Vagina (tissue), 2 donors: ENCODE measurements around the gene PARD3. TPM values are rescaled to one million over a fixed set of nuclear protein-coding genes. Genes with fewer than 3 reads are reported as not detected.
"Not testable (repeated sequence)": the region's sequence is repeated elsewhere in the genome, so short reads cannot be mapped to it uniquely, and the experiment has no call there.

Experiments used
- DNase-seq, 2 donors: peaks; one replicate each; pipeline ENCODE4 v3.0.0-alpha.2; 2017; ENCODE audit errors: extremely low spot score in 2 of 2
- H3K27ac ChIP-seq: fragments of 200-600 bp; sonication (generic); one replicate; pipeline ENCODE4 v1.5.1; 2019
- H3K27me3 ChIP-seq: fragments of 200-600 bp; sonication (generic); one replicate; pipeline ENCODE4 v1.5.1; 2019
- H3K36me3 ChIP-seq, 2 donors: fragments of 200-600 bp; sonication (generic); one replicate each; pipeline ENCODE4 v1.5.1; 2017 to 2019
- H3K4me1 ChIP-seq: fragments of 200-600 bp; sonication (generic); one replicate; pipeline ENCODE4 v1.5.1; 2019
- H3K4me3 ChIP-seq, 2 donors: fragments of 200-600 bp; sonication (generic); 1 replicate in 1 of 2; 2 replicates in 1 of 2; pipeline ENCODE4 v1.5.1; 2016 to 2019
- H3K9me3 ChIP-seq: fragments of 200-600 bp; sonication (generic); one replicate; pipeline ENCODE4 v1.5.1; 2019
- POLR2A ChIP-seq, 2 donors: fragments of 450-650 bp; IDR thresholded peaks; one replicate each; pipeline ENCODE4 v1.6.1; 2017; ENCODE audit warnings: antibody characterized with exemption in 2 of 2, mild to moderate bottlenecking in 2 of 2, moderate library complexity in 2 of 2
- POLR2AphosphoS5 ChIP-seq, 2 donors: sonication (generic); formaldehyde crosslinking; IDR thresholded peaks; one replicate each; pipeline ENCODE4 v1.9.0; 2017; ENCODE audit warnings: antibody characterized with exemption in 2 of 2, mild to moderate bottlenecking in 2 of 2, low read depth in 1 of 2; ENCODE audit not compliant: insufficient read depth in 1 of 2
- intact Hi-C: fragments of 100-400 bp; cut with DNase I; formaldehyde crosslinking; loops from one replicate; pipeline ENCODE4 v1.15.1; 2023
- total RNA-seq: library from RNA; depleted of rRNA; stranded (reverse); fragments of >200 nt; gene quantifications from one replicate; pipeline ENCODE4 v1.2.3, GENCODE V29; 2016
- TF ChIP-seq, protein P1 (sequence below), 3 experiments: fragments of 450-650 bp in 2 of 3; fragments of 200-600 bp in 1 of 3; sonication (generic) in 1 of 3; IDR thresholded peaks; one replicate each; pipeline ENCODE4 v1.5.1; 2017 to 2019; ENCODE audit warnings: antibody characterized with exemption in 3 of 3, mild to moderate bottlenecking in 2 of 3, moderate library complexity in 2 of 3

PARD3 gene
- total RNA-seq, 1 donor from 2014 or later, result 95.5 TPM

DNA sequence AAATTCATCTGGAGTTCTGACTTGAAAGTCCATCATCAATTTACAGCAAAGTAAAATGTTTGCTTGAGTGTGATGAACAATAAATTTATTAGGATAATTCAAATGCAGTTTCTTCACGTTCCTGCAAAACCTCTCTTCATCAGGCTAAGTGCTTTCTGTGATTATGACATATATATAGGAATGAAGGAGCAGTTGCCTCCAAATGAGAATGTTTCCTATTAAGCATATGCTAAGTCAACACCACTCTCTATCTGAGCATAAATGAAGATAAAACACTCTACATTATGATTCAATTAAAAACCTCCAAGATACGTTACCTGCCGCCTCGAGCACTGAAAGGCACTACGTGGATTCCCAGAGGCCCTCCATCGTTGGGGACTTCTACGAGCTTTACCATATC, 416.1 kb downstream of the PARD3 start:
- intact Hi-C loops, result no loop called here
- Histone ChIP-seq H3K9me3 (no peaks in the 10 kb centered on the region), H3K4me1 (no peaks in the 10 kb centered on the region), H3K27ac (no peak overlapping the region), H3K4me3 (no peak overlapping the region), H3K36me3 (peaks cover 0 to 4% of the 10 kb centered on the region in 2 donors), H3K27me3 (no peaks in the 10 kb centered on the region)
- no peak for DNase-seq
- no peak for TF ChIP-seq POLR2A (IDR thresholded peaks at IDR 0.05)
- TF ChIP-seq, protein P1, sequence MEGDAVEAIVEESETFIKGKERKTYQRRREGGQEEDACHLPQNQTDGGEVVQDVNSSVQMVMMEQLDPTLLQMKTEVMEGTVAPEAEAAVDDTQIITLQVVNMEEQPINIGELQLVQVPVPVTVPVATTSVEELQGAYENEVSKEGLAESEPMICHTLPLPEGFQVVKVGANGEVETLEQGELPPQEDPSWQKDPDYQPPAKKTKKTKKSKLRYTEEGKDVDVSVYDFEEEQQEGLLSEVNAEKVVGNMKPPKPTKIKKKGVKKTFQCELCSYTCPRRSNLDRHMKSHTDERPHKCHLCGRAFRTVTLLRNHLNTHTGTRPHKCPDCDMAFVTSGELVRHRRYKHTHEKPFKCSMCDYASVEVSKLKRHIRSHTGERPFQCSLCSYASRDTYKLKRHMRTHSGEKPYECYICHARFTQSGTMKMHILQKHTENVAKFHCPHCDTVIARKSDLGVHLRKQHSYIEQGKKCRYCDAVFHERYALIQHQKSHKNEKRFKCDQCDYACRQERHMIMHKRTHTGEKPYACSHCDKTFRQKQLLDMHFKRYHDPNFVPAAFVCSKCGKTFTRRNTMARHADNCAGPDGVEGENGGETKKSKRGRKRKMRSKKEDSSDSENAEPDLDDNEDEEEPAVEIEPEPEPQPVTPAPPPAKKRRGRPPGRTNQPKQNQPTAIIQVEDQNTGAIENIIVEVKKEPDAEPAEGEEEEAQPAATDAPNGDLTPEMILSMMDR (IDR thresholded peaks at IDR 0.05), result no peak
- TF ChIP-seq POLR2AphosphoS5 (IDR thresholded peaks at IDR 0.05; ENCODE audit: insufficient read depth in 1 of 2, low read depth in 1 of 2), result no peak

DNA sequence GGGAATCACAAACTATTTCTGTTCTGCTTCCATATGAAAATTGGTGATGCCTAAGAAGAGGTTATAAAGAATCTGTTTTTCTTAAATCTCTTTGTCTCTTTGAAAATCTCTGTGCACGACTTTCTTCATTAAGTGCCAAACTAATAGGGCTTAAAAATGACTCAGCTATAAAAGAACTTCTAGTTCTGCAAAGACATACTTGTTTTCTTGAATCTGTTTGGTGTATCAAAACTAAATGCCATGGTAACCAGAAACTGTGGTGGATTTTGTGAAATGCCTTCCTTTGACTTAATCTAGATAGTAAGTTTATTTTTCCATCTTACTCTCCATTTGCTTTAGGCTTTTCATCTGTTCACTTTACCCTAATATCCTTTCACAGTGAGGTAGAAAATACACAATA, 417.8 kb downstream of the PARD3 start:
- Histone ChIP-seq H3K27ac (no peak overlapping the region), H3K27me3 (no peaks in the 10 kb centered on the region), H3K4me1 (no peaks in the 10 kb centered on the region), H3K4me3 (no peak overlapping the region), H3K36me3 (peaks cover 0 to 4% of the 10 kb centered on the region in 2 donors), H3K9me3 (no peaks in the 10 kb centered on the region)
- no peak for DNase-seq
- intact Hi-C loops, result no loop called here
- TF ChIP-seq, protein P1 (IDR thresholded peaks at IDR 0.05), result no peak
- TF ChIP-seq POLR2AphosphoS5 (IDR thresholded peaks at IDR 0.05; ENCODE audit: insufficient read depth in 1 of 2, low read depth in 1 of 2) (no peak), POLR2A (IDR thresholded peaks at IDR 0.05) (no peak)

DNA sequence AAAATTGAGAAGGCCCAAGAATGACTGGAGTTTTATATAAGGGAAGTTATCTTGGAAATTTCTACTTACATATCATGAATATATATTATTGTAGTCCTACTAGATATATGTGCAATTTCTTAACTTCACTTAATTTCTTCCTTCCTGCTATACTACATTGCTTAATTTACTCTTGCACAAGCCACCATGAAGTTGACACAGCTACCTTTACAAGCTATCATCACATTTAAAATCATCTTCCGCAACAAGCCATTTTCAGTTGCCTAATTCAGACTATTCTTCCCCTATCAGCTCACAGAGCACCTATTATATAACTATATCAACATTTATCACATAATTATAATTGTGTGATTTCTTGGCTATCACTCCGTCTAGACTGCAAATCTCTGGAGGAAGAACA, 418.4 kb downstream of the PARD3 start:
- Histone ChIP-seq H3K27ac (no peak overlapping the region), H3K4me3 (no peak overlapping the region), H3K27me3 (no peaks in the 10 kb centered on the region), H3K4me1 (no peaks in the 10 kb centered on the region), H3K36me3 (peaks cover 0 to 4% of the 10 kb centered on the region in 2 donors), H3K9me3 (no peaks in the 10 kb centered on the region)
- TF ChIP-seq POLR2A (IDR thresholded peaks at IDR 0.05), result no peak
- no peak for TF ChIP-seq POLR2AphosphoS5 (IDR thresholded peaks at IDR 0.05; ENCODE audit: insufficient read depth in 1 of 2, low read depth in 1 of 2)
- TF ChIP-seq, protein P1 (IDR thresholded peaks at IDR 0.05), result no peak
- intact Hi-C loops, result no loop called here
- DNase-seq, result no peak

DNA sequence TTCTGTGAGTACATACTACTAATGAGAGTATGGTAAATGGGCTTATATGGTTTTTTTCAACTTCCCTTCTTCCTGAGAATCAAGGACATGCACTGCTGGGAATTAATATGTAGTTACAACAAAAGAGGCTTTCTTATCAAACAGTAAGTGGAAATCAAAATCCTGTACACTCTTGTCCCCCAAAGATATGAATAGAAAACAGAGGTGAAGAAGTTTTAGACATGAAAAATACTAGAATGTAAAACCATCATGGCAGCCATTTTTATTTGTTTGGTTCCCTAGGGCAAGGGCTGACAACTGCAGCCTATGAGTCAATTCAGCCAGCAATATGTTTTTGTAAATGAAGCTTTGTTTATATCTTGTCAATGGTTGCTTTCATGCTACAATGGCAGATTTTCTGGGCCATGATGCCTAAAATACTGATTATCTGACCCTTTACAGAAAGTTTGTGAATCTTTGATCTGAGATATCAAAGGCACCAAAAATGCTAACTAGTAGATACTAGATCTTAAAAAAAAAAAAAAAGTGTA, 422.4 kb downstream of the PARD3 start:
- Histone ChIP-seq H3K4me3 (no peak overlapping the region), H3K4me1 (no peaks in the 10 kb centered on the region), H3K36me3 (peaks cover 0 to 4% of the 10 kb centered on the region in 2 donors), H3K9me3 (no peaks in the 10 kb centered on the region), H3K27me3 (no peaks in the 10 kb centered on the region), H3K27ac (no peak overlapping the region)
- intact Hi-C loops, result no loop called here
- DNase-seq, result no peak
- TF ChIP-seq, protein P1 (IDR thresholded peaks at IDR 0.05), result no peak
- TF ChIP-seq POLR2A (IDR thresholded peaks at IDR 0.05), result no peak
- TF ChIP-seq POLR2AphosphoS5 (IDR thresholded peaks at IDR 0.05; ENCODE audit: insufficient read depth in 1 of 2, low read depth in 1 of 2), result no peak

DNA sequence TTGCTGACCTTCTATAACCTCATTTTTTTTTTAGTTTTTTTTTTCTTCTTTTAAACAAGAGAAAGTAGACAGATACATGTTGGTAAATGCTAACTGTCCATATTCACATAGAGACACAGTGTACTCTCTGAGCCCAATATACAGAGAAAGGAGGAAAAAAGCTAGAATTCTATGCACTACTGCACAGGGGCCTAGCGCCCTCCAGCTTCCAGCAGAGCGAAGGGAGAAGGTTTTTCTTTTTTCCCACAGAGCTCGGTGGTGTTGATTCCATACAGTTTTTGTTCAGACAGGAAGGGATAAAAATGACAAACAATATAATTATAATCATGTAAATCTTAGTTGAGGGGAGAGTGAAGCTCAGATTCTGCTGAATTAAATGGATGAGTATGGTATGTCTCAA, 423.9 kb downstream of the PARD3 start:
- H3K27me3 ChIP-seq, H3K4me3 ChIP-seq, H3K4me1 ChIP-seq, H3K36me3 ChIP-seq, H3K27ac ChIP-seq, DNase-seq, H3K9me3 ChIP-seq, intact Hi-C loops: not testable (repeated sequence)
